Suprapubic skin (tissue), 4 donors: ENCODE data around the gene NHLH1. TPM values are rescaled to one million over a fixed set of nuclear protein-coding genes. Genes with fewer than 3 reads are reported as not detected.

Source experiments
- DNase-seq, 2 donors: peaks; one replicate each; pipeline ENCODE4 v3.0.0-alpha.2; 2019; ENCODE audit warnings: low spot score in 2 of 2
- H3K27ac ChIP-seq: fragments of 200-600 bp; sonication (generic); one replicate; pipeline ENCODE4 v1.5.1; 2019
- H3K27me3 ChIP-seq: fragments of 200-600 bp; sonication (generic); one replicate; pipeline ENCODE4 v1.5.1; 2019
- H3K36me3 ChIP-seq: fragments of 200-600 bp; sonication (generic); one replicate; pipeline ENCODE4 v1.5.1; 2019
- H3K4me1 ChIP-seq: fragments of 200-600 bp; sonication (generic); one replicate; pipeline ENCODE4 v1.5.1; 2019
- H3K4me3 ChIP-seq: fragments of 200-600 bp; sonication (generic); one replicate; pipeline ENCODE4 v1.5.1; 2019; ENCODE audit warnings: mild to moderate bottlenecking
- H3K9me3 ChIP-seq: fragments of 200-600 bp; sonication (generic); one replicate; pipeline ENCODE4 v1.5.1; 2019
- CTCF ChIP-seq, 2 donors: fragments of 200-600 bp in 1 of 2; fragments of 450-650 bp in 1 of 2; sonication (generic) in 1 of 2; IDR thresholded peaks; one replicate each; pipeline ENCODE4 v1.5.1; 2016 to 2019; ENCODE audit warnings: antibody characterized with exemption in 2 of 2, mild to moderate bottlenecking in 1 of 2, moderate library complexity in 1 of 2
- EP300 ChIP-seq: sonication (generic); formaldehyde crosslinking; IDR thresholded peaks from one replicate; pipeline ENCODE4 v1.6.1; 2017; ENCODE audit warnings: antibody characterized with exemption
- POLR2A ChIP-seq, 2 donors: fragments of 450-650 bp; IDR thresholded peaks; one replicate each; pipeline ENCODE4 v1.6.1; 2017; ENCODE audit warnings: antibody characterized with exemption in 2 of 2, mild to moderate bottlenecking in 2 of 2, moderate library complexity in 2 of 2
- POLR2AphosphoS5 ChIP-seq, 3 donors: sonication (generic); formaldehyde crosslinking; IDR thresholded peaks; one replicate each; pipeline ENCODE4 v1.6.1; 2017; ENCODE audit warnings: antibody characterized with exemption in 3 of 3
- WGBS: methylation state at CpG from one replicate; pipeline ENCODE4 v1.1.5; 2018; 5-methylcytosine and 5-hydroxymethylcytosine counted together
- total RNA-seq, 4 donors: library from RNA; depleted of rRNA; stranded (reverse); fragments of >200 nt; gene quantifications; one replicate each; pipeline ENCODE4 v1.1.0, GENCODE V29; 2016

Gene NHLH1
- total RNA-seq, 4 donors from 2014 or later, result 0.39 TPM; not detected in 3

GRCh38 chr1:160400646-160401486 is 34.0 kb downstream of the NHLH1 start:
- no peak for TF ChIP-seq CTCF (IDR thresholded peaks at IDR 0.05)
- no peak for TF ChIP-seq EP300
- TF ChIP-seq POLR2AphosphoS5 (IDR thresholded peaks at IDR 0.05), result no peak
- TF ChIP-seq POLR2A (IDR thresholded peaks at IDR 0.05), result no peak
- 6% methylated on average over 51 of the region's 55 CpGs for WGBS
- DNase-seq, result no peak

GRCh38 chr1:160401487-160401805 is 34.6 kb downstream of the NHLH1 start:
- WGBS, result 29% methylated on average over 7 of the region's 7 CpGs
- H3K9me3 ChIP-seq, result no peaks in the 10 kb centered on the region
- peaks cover 56% of the 10 kb centered on the region for H3K4me1 ChIP-seq
- peak overlapping the region; percentile 86 for H3K27ac ChIP-seq
- H3K4me3 ChIP-seq, result peak overlapping the region; percentile 71
- H3K27me3 ChIP-seq, result peaks cover 4% of the 10 kb centered on the region
- H3K36me3 ChIP-seq, result no peaks in the 10 kb centered on the region
- no peak for TF ChIP-seq POLR2AphosphoS5 (IDR thresholded peaks at IDR 0.05)
- no peak for TF ChIP-seq CTCF (IDR thresholded peaks at IDR 0.05)
- TF ChIP-seq POLR2A (IDR thresholded peaks at IDR 0.05), result no peak
- TF ChIP-seq EP300, result no peak
- DNase-seq, result no peak

More at GRCh38 chr1:160400646-160401486, 34.0 kb downstream of the NHLH1 start:
- Histone ChIP-seq H3K9me3 (no peaks in the 10 kb centered on the region), H3K4me1 (peaks cover 51% of the 10 kb centered on the region), H3K4me3 (peak overlapping the region; percentile 71), H3K27ac (peak overlapping the region; percentile 86), H3K36me3 (no peaks in the 10 kb centered on the region), H3K27me3 (peaks cover 4% of the 10 kb centered on the region)

- no peaks in the 10 kb centered on the region for H3K9me3 ChIP-seq
- H3K27ac ChIP-seq, result peak overlapping the region; percentile 38
- H3K36me3 ChIP-seq, result no peaks in the 10 kb centered on the region
- TF ChIP-seq POLR2AphosphoS5 (IDR thresholded peaks at IDR 0.05), result no peak
- no peak for TF ChIP-seq POLR2A (IDR thresholded peaks at IDR 0.05)
- TF ChIP-seq EP300, result no peak
- no peak for TF ChIP-seq CTCF (IDR thresholded peaks at IDR 0.05)
- no peak for DNase-seq
- peak overlapping the region; percentile 71 for H3K4me3 ChIP-seq
- peaks cover 4% of the 10 kb centered on the region for H3K27me3 ChIP-seq
- H3K4me1 ChIP-seq, result peaks cover 63% of the 10 kb centered on the region
- 40% methylated on average over 9 of the region's 9 CpGs for WGBS
These were observed 35.3 kb downstream of the NHLH1 start for GRCh38 chr1:160402001-160402795.

- TF ChIP-seq POLR2A (IDR thresholded peaks at IDR 0.05), result no peak
- no peak for TF ChIP-seq CTCF (IDR thresholded peaks at IDR 0.05)
- TF ChIP-seq EP300, result no peak
- no peak for TF ChIP-seq POLR2AphosphoS5 (IDR thresholded peaks at IDR 0.05)
- 32% methylated on average over 3 of the region's 3 CpGs for WGBS
- Histone ChIP-seq H3K27me3 (peaks cover 4% of the 10 kb centered on the region), H3K36me3 (no peaks in the 10 kb centered on the region), H3K27ac (no peak overlapping the region), H3K4me1 (peaks cover 74% of the 10 kb centered on the region), H3K9me3 (no peaks in the 10 kb centered on the region), H3K4me3 (no peak overlapping the region)
- DNase-seq, result no peak
These were observed 36.4 kb downstream of the NHLH1 start for GRCh38 chr1:160403244-160403643.

- H3K9me3 ChIP-seq, result no peaks in the 10 kb centered on the region
- no peak overlapping the region for H3K4me3 ChIP-seq
- H3K27ac ChIP-seq, result no peak overlapping the region
- no peak for DNase-seq
- no peaks in the 10 kb centered on the region for H3K36me3 ChIP-seq
- 71% methylated on average over 3 of the region's 3 CpGs for WGBS
- no peak for TF ChIP-seq POLR2AphosphoS5 (IDR thresholded peaks at IDR 0.05)
- TF ChIP-seq POLR2A (IDR thresholded peaks at IDR 0.05), result no peak
- TF ChIP-seq EP300, result no peak
- no peak for TF ChIP-seq CTCF (IDR thresholded peaks at IDR 0.05)
- peaks cover 4% of the 10 kb centered on the region for H3K27me3 ChIP-seq
- peaks cover 81% of the 10 kb centered on the region for H3K4me1 ChIP-seq
These were observed 37.2 kb downstream of the NHLH1 start for GRCh38 chr1:160404094-160404493.
